Activated CD4-positive, alpha-beta T cell treated with anti-CD3 and anti-CD28 coated beads, Interleukin-2, amount 10 ng/mL, durations not matched to agents 7 days and 5 days (primary cell): Measurements from ENCODE around the gene KDM4B. TPM values are rescaled to one million over a fixed set of nuclear protein-coding genes. Genes with fewer than 3 reads are reported as not detected.

Experiments used
- CTCF ChIA-PET: fragments of 350-600 bp; sonication (Branson Sonifier 250); formaldehyde crosslinking; loops from one replicate; lab custom pipeline; 2021; ENCODE audit warnings: antibody characterized with exemption; lab: Charles Lee
- POLR2A ChIA-PET: fragments of 350-600 bp; sonication (Branson Sonifier 250); formaldehyde crosslinking; loops from one replicate; lab custom pipeline; 2021; ENCODE audit warnings: antibody characterized with exemption; lab: Charles Lee
- DNase-seq: peaks from one replicate; pipeline ENCODE4 v3.0.0-alpha.2; 2020
- H3K27ac Mint-ChIP-seq: one replicate; pipeline ENCODE4 v1.8.0; 2021; ENCODE audit warnings: mild to moderate bottlenecking, moderate library complexity, mixed read lengths
- H3K27me3 Mint-ChIP-seq: one replicate; pipeline ENCODE4 v1.8.0; 2021; ENCODE audit warnings: mixed read lengths
- H3K36me3 Mint-ChIP-seq: one replicate; pipeline ENCODE4 v1.8.0; 2021; ENCODE audit warnings: low read depth, mixed read lengths
- H3K4me1 Mint-ChIP-seq: one replicate; pipeline ENCODE4 v1.8.0; 2021; ENCODE audit warnings: mixed read lengths
- H3K4me3 Mint-ChIP-seq: one replicate; pipeline ENCODE4 v1.8.0; 2021; ENCODE audit warnings: mild to moderate bottlenecking, moderate library complexity, mixed read lengths
- H3K9me3 Mint-ChIP-seq: one replicate; pipeline ENCODE4 v1.8.0; 2021; ENCODE audit warnings: mixed read lengths
- total RNA-seq, 2 experiments: library from RNA; stranded (reverse); gene quantifications; one replicate each; pipeline ENCODE4 v1.2.3, GENCODE V29; 2021

Gene KDM4B
- total RNA-seq, 2 experiments from 2014 or later, result 37.1 to 40.2 TPM

- H3K27ac Mint-ChIP-seq, result no peak overlapping the region
- H3K27me3 Mint-ChIP-seq, result no peaks in the 10 kb centered on the region
- no peaks in the 10 kb centered on the region for H3K4me1 Mint-ChIP-seq
- no peaks in the 10 kb centered on the region for H3K9me3 Mint-ChIP-seq
- peaks cover 6% of the 10 kb centered on the region for H3K36me3 Mint-ChIP-seq
- ChIA-PET POLR2A (no interaction called here), CTCF (no interaction called here)
- DNase-seq, result no peak
- H3K4me3 Mint-ChIP-seq, result no peak overlapping the region
These were observed 85.9 kb downstream of the KDM4B start for GRCh38 chr19:5054551-5055456.

GRCh38 chr19:5055457-5055776 lies 86.5 kb downstream of the KDM4B start:
- H3K4me1 Mint-ChIP-seq, result no peaks in the 10 kb centered on the region
- no peaks in the 10 kb centered on the region for H3K27me3 Mint-ChIP-seq
- DNase-seq, result no peak
- CTCF ChIA-PET, result no interaction called here
- peaks cover 6% of the 10 kb centered on the region for H3K36me3 Mint-ChIP-seq
- POLR2A ChIA-PET, result no interaction called here
- H3K4me3 Mint-ChIP-seq, result no peak overlapping the region
- H3K9me3 Mint-ChIP-seq, result no peaks in the 10 kb centered on the region
- no peak overlapping the region for H3K27ac Mint-ChIP-seq

- Mint-ChIP-seq H3K36me3 (peaks cover 23% of the 10 kb centered on the region), H3K4me3 (no peak overlapping the region), H3K27ac (no peak overlapping the region), H3K4me1 (no peaks in the 10 kb centered on the region), H3K27me3 (no peaks in the 10 kb centered on the region), H3K9me3 (peaks cover 6% of the 10 kb centered on the region)
- CTCF ChIA-PET, result no interaction called here
- POLR2A ChIA-PET, result no interaction called here
- DNase-seq, result no peak
These were observed 88.9 kb downstream of the KDM4B start for GRCh38 chr19:5057860-5058259.

GRCh38 chr19:5058521-5059212 lies 89.8 kb downstream of the KDM4B start:
- Mint-ChIP-seq H3K36me3 (peaks cover 27% of the 10 kb centered on the region), H3K4me3 (no peak overlapping the region), H3K27me3 (no peaks in the 10 kb centered on the region), H3K9me3 (peaks cover 11% of the 10 kb centered on the region), H3K4me1 (no peaks in the 10 kb centered on the region), H3K27ac (no peak overlapping the region)
- POLR2A ChIA-PET, result no interaction called here
- no peak for DNase-seq
- CTCF ChIA-PET, result no interaction called here

- no peak for DNase-seq
- peaks cover 27% of the 10 kb centered on the region for H3K36me3 Mint-ChIP-seq
- H3K27me3 Mint-ChIP-seq, result no peaks in the 10 kb centered on the region
- H3K9me3 Mint-ChIP-seq, result peaks cover 11% of the 10 kb centered on the region
- H3K4me1 Mint-ChIP-seq, result no peaks in the 10 kb centered on the region
- no peak overlapping the region for H3K4me3 Mint-ChIP-seq
- ChIA-PET CTCF (no interaction called here), POLR2A (no interaction called here)
- no peak overlapping the region for H3K27ac Mint-ChIP-seq
These were observed 90.3 kb downstream of the KDM4B start for GRCh38 chr19:5059213-5059574.

GRCh38 chr19:5059793-5060192 lies 90.9 kb downstream of the KDM4B start:
- DNase-seq, result no peak
- Mint-ChIP-seq H3K36me3 (peaks cover 27% of the 10 kb centered on the region), H3K9me3 (peaks cover 11% of the 10 kb centered on the region), H3K4me3 (no peak overlapping the region), H3K4me1 (no peaks in the 10 kb centered on the region), H3K27ac (no peak overlapping the region), H3K27me3 (no peaks in the 10 kb centered on the region)
- CTCF ChIA-PET, result no interaction called here
- POLR2A ChIA-PET, result no interaction called here

GRCh38 chr19:5062195-5062594 lies 93.3 kb downstream of the KDM4B start:
- Mint-ChIP-seq H3K9me3 (peaks cover 11% of the 10 kb centered on the region), H3K27me3 (no peaks in the 10 kb centered on the region), H3K4me1 (no peaks in the 10 kb centered on the region), H3K4me3 (no peak overlapping the region), H3K36me3 (peaks cover 27% of the 10 kb centered on the region), H3K27ac (no peak overlapping the region)
- ChIA-PET CTCF (interaction anchor here (1.7 kb wide), 1 partner anchor 13 kb away, joined by 3 read pairs; no protein-coding TSS in a partner anchor), POLR2A (no interaction called here)
- DNase-seq, result no peak

GRCh38 chr19:5062799-5063198 lies 93.9 kb downstream of the KDM4B start:
- Mint-ChIP-seq H3K4me3 (no peak overlapping the region), H3K27ac (no peak overlapping the region), H3K9me3 (peaks cover 11% of the 10 kb centered on the region), H3K36me3 (peaks cover 22% of the 10 kb centered on the region), H3K27me3 (no peaks in the 10 kb centered on the region), H3K4me1 (no peaks in the 10 kb centered on the region)
- ChIA-PET POLR2A (no interaction called here), CTCF (interaction anchor here (0.6 to 1.7 kb wide), 2 partner anchors 14 to 84 kb away, joined by 3 read pairs; no protein-coding TSS in a partner anchor)
- no peak for DNase-seq

GRCh38 chr19:5063873-5064645 lies 95.1 kb downstream of the KDM4B start:
- ChIA-PET CTCF (no interaction called here), POLR2A (no interaction called here)
- no peaks in the 10 kb centered on the region for H3K4me1 Mint-ChIP-seq
- peaks cover 22% of the 10 kb centered on the region for H3K36me3 Mint-ChIP-seq
- no peak overlapping the region for H3K4me3 Mint-ChIP-seq
- peaks cover 11% of the 10 kb centered on the region for H3K9me3 Mint-ChIP-seq
- H3K27ac Mint-ChIP-seq, result no peak overlapping the region
- no peak for DNase-seq
- H3K27me3 Mint-ChIP-seq, result no peaks in the 10 kb centered on the region

GRCh38 chr19:5064896-5065295 lies 96.0 kb downstream of the KDM4B start:
- DNase-seq, result no peak
- no peak overlapping the region for H3K4me3 Mint-ChIP-seq
- peaks cover 22% of the 10 kb centered on the region for H3K36me3 Mint-ChIP-seq
- POLR2A ChIA-PET, result no interaction called here
- H3K9me3 Mint-ChIP-seq, result peaks cover 11% of the 10 kb centered on the region
- no peaks in the 10 kb centered on the region for H3K27me3 Mint-ChIP-seq
- CTCF ChIA-PET, result no interaction called here
- no peaks in the 10 kb centered on the region for H3K4me1 Mint-ChIP-seq
- H3K27ac Mint-ChIP-seq, result no peak overlapping the region

- ChIA-PET POLR2A (no interaction called here), CTCF (no interaction called here)
- Mint-ChIP-seq H3K9me3 (peaks cover 11% of the 10 kb centered on the region), H3K4me3 (no peak overlapping the region), H3K27me3 (no peaks in the 10 kb centered on the region), H3K36me3 (peaks cover 22% of the 10 kb centered on the region), H3K27ac (no peak overlapping the region), H3K4me1 (no peaks in the 10 kb centered on the region)
- DNase-seq, result no peak
These were observed 96.8 kb downstream of the KDM4B start for GRCh38 chr19:5065663-5066093.

GRCh38 chr19:5066768-5067167 lies 97.9 kb downstream of the KDM4B start:
- Mint-ChIP-seq H3K9me3 (peaks cover 11% of the 10 kb centered on the region), H3K4me1 (no peaks in the 10 kb centered on the region), H3K36me3 (peaks cover 12% of the 10 kb centered on the region), H3K4me3 (no peak overlapping the region), H3K27ac (no peak overlapping the region), H3K27me3 (no peaks in the 10 kb centered on the region)
- CTCF ChIA-PET, result no interaction called here
- POLR2A ChIA-PET, result no interaction called here
- no peak for DNase-seq

GRCh38 chr19:5067678-5068077 lies 98.8 kb downstream of the KDM4B start:
- H3K4me1 Mint-ChIP-seq, result no peaks in the 10 kb centered on the region
- no peak overlapping the region for H3K4me3 Mint-ChIP-seq
- peaks cover 5% of the 10 kb centered on the region for H3K9me3 Mint-ChIP-seq
- no peaks in the 10 kb centered on the region for H3K27me3 Mint-ChIP-seq
- ChIA-PET CTCF (no interaction called here), POLR2A (interaction anchor here (0.6 kb wide), 1 partner anchor 37 kb away, joined by 3 read pairs; no protein-coding TSS in a partner anchor)
- H3K36me3 Mint-ChIP-seq, result peaks cover 5% of the 10 kb centered on the region
- H3K27ac Mint-ChIP-seq, result no peak overlapping the region
- no peak for DNase-seq
